T-helper 2 cell (primary cell): ENCODE measurements around the gene AFF1.
"Not testable (repeated sequence)": the region's sequence is repeated elsewhere in the genome, so short reads cannot be mapped to it uniquely, and the experiment has no call there.

Experiments
- DNase-seq, 5 experiments: peaks; one replicate each; pipeline versions ENCODE4 v3.0.0 to v3.0.0-alpha.2; 2012 to 2022

The AFF1 gene

DNA sequence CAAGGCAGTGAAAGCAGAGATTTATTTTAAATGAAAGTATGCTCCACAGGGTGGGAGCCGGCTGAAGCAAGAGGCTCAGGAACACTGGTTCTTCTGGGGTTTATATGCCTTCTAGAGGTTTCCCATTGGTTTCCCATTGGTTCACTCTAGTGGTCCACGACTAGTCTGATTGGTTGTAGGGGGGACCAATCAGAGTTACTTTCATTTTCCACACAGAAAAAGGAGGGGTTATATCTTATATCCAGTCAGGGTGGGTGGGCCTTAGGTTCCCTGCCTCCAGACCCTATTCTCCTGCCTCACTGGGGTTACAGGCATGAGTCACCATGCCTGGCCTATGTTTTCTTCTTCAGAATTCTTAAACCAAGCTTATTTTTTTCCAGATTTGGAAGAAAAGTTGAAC, 184.0 kb downstream of the AFF1 start:
- DNase-seq, result peak in 1 of 5 experiments; percentile 10

DNA sequence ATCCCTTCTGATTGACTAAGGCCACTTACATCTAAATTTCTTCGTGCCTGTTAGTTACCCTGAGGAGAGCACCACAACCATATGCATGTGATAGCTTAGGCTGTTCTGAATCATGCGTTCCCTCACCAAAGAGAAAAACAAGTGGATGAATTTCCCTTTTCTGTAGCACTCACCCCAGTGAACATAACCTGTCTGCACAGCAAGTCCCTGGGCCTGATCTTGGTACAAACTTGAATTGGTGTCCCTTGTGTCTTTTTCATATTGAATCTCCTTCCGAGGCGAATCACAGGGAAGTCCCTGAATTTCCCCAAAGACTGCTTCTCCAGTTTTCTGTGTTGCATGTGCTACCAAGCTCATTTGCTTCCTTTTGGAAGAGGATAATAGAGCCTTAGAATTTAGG, 185.2 kb downstream of the AFF1 start:
- no peak for DNase-seq

DNA sequence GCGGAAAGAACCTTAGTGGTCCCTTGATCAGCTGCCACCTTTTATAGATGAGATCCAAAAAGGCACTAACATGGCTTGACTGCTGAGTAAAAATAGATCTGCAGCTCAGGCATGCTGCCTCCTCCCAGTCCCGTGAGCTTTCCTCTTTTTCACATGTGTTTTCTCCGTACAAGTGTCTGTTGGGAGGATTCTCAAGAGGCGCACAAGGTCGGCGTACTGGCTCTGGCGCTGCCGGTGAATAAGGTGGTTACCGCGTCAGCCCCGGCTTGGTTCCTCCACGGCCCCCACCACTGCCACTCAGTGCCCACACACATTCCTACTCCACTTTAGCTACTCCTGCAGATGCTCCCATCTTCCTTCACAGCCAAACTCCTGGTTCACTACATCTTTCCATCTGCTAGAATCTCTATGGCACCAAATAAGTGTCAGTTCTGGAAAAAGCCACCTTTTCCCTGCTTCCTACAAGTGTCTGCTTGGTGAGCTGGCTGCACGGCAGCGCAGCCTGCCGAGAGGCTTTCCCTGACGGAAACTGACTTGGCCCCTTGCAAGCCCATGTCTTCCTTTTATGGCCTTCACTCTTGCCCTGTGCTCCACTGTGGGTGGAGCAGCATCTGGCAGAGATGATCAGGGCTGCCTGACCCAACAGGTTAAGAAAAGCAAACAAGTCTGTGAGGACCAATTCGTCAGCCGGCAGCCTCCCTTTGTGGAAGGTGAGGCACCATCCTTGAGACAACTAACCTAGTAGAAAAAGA, 185.8 kb downstream of the AFF1 start:
- no peak for DNase-seq

DNA sequence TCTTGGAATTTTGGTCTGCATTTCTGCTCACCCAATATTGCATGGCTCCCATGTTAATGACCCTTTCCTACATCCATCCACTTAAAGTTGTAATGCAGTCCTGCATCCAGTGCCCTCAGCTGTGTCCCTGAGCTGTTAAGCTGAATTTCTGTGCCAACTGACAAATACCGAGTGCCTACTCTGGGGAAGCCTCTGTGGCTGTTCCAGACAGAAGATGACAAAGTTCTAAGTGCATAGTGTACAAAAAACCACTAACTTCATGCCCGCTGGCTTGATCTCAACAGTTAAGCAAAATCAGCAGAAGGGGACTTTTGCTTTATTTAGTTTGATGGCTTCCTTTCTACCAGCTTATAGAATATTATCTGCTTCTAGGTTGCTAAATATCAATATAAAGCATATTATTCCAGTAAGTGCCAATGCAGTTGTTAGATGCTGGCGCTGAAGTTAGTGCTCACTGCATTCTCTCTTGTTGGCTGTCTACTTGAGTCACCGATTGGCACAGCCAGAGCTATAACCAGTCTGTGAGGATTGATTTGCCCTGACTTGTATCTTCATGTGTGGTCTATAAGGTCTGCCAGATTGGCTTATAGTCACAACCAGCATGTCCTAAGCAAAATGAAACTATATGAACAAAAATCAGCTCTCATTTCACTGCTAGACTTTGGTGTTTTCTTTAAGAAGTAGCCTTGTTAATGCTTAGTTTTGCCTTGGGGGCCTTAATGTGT, 186.7 kb downstream of the AFF1 start:
- peak in 1 of 5 experiments; percentile 18 for DNase-seq

DNA sequence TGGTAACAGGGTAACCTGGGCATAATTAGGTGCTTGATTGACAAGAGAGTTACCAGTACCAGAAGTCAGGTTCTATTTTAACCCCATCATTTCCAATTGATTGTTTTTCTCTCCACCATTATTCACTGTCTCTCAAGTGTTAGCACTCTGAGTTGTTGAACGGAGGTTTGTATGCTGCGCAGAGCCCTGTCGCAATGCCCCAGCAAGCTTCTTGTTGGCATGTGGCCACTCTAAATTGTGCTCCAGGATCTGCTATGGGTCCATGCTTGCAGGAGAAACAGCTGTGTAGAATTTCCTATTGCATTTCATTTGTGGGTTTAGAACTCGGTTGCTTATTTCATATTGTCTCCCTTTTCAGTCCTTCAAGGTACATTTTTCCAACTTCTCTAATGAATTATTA, 187.4 kb downstream of the AFF1 start:
- DNase-seq, result no peak

DNA sequence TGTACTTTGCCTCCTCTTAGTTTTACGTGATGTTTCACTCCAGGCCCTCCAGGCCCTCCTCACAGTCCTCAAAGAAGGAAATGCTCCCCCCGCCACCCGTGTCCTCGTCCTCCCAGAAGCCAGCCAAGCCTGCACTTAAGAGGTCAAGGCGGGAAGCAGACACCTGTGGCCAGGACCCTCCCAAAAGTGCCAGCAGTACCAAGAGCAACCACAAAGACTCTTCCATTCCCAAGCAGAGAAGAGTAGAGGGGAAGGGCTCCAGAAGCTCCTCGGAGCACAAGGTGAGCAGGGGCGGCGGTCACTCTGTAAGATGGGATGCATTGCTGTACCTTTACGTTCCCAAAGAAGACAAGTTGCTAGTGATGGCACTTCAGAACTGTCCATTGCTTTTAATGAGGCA, 191.2 kb downstream of the AFF1 start:
- DNase-seq, result no peak

DNA sequence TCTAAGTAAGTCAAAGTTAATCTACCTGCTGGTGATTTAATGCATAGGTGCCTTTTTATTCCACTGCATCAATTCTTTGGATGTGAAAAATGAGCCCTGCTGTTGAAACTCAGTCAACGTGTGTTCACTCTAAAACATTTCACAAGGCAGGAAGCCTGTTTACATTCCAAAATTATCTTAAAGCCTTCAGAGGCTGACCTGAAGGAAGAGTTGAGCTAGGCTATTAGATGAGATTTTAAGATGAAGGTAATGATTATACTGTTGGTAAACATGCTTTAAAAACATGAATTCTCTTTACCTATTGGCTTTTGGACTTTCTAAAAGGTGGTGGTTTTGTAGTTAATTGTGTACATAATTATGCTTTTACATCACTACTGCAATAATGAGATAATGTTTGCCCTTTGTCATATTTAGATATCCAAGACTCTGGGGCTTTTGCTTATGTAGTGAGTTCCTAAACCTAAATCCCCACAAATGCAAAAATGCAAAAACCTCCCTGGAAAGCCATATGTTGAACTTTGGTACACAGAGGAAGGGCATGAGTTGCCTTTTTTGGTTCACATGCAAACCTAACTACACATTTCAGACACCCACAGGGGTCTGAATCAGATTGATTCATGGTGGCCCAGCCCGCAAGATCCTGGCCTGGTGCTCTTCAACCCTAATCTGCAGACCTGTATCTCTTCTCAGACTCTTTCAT, 193.3 kb downstream of the AFF1 start:
- DNase-seq, result no peak

DNA sequence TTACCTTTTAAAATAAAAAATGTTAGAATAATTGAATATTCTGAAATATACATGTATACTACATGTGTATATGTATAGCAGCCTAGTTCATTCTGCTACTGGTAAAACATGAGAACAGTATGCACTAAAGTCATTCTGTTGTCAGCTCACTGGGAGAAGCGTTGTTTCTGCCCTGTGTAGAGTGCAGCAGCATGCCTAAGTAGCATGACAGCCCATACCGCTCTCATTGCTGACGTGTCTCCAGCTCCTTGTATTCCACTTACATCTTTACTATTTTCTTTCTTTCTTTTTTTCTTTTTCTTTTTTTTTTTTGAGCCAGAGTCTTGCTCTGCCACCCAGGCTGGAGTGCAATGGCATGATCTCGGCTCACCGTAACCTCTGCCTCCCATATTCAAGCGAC, 194.9 kb downstream of the AFF1 start:
- no peak for DNase-seq

DNA sequence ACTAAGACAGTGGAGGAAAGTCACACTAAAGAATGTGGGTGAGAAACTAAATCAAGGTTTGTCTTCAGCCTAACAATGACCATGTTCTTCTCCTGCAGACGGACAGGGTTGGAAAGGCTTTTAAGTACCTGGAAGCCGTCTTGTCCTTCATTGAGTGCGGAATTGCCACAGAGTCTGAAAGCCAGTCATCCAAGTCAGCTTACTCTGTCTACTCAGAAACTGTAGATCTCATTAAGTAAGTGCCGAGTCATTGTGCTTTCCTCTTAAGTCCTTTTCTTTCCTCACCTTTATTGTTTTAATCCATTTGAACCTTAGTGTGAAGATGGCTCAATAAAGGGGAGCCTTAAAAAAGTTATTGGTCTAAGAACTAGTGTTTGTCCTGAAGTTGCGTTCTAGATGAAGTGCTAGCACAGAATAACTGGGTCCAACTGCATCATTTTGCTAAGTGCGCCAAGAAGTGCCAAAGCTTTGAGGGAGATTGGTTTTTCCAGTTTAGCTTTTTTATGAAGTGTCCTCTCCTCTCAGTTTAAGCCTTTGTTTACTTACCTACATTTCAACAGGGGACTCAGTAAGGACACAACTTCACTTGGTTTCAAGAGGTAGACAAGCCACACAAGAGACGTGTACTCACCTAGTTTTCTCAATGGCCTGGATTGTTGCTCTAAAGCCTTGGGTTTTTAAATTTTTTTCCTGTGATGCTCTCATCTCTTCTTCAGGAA, 196.3 kb downstream of the AFF1 start:
- no peak for DNase-seq

DNA sequence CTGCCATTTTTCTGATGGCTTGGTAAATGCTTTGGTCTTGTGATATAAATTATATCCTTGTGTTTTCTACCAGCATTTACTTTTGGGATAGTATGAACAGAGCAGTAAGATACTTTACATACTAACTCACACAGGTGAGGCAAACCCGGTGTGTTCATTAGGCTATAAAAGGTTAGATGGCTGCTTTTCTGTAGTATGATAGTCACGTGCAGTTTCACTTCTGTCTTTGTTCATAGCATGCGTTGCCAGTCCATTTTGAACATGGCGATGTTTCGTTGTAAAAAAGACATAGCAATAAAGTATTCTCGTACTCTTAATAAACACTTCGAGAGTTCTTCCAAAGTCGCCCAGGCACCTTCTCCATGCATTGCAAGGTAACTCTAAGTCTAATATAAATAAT, 197.2 kb downstream of the AFF1 start:
- no peak for DNase-seq

DNA sequence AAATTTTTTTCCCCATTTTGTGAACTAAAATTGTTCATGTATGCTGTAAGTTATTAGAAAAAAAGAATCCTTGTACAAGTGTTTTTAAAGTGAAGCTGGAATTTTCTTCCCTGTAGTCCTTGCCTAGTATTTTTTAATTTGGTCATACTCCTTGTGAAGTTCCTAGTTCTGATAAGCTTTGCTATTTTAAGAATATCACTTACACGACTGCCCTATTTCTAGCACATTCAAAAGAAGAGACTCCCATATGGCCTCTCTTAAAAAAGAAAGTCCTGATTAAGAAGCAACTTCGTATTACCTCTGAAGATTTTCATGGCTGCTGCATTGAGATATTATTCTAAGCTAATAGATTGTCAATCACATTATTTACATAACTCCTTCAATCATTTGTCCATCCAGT, 198.4 kb downstream of the AFF1 start:
- no peak for DNase-seq

DNA sequence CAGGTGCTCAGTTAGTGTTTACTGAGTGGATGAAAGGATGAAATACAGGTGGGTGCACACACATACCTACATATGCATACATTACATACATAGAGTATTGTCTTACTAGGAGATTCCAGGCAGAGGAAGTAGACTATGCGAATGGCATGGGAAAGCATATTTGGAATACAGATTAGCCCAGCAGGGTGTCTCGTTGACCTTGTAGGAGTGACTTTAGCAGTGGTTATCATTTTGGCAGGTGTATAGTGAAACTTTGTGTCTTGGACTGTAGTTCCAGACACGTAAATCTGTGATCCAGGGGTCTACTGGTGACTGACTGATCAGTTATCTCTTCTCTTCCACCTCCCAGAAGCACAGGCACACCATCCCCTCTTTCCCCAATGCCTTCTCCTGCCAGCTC, 199.3 kb downstream of the AFF1 start:
- no peak for DNase-seq

DNA sequence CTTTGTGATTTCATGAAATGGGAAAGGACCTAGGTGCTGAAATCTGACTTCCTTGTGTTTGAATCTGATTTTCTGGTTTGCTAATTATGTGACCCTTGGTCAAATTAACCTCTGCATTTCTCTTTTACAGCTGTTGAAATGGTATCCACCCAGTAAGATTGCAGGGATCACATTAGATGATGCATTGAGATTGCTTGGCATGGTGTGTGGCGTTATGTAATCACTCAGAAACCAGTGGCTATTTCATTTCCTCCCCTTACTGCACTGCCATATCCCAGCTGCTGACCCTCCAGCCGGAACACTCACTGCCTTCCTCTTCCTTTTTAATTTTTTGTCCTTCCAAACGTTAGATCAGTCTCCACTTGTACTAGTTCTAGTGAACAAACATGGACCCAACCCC, 206.6 kb downstream of the AFF1 start:
- no peak for DNase-seq

DNA sequence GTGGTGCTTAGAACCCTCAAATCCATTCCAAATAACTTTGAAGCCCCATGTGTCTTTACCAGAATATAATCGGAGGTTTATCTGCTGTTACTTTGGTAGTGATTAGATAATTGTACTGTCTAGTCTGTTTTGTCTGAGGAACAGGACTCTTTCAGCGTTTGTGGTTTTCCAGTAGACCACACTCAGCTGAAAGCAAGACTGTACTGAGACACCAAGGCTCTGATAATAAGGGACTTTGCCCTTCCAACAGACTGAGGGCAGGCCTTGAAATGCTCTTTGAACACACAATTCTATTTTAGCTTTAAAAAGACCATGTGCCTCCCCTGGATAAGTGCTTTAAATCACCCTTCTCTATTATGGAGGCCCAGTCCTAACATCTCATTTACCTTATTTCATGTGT, 209.5 kb downstream of the AFF1 start:
- DNase-seq, result peak in 1 of 5 experiments; percentile 38

DNA sequence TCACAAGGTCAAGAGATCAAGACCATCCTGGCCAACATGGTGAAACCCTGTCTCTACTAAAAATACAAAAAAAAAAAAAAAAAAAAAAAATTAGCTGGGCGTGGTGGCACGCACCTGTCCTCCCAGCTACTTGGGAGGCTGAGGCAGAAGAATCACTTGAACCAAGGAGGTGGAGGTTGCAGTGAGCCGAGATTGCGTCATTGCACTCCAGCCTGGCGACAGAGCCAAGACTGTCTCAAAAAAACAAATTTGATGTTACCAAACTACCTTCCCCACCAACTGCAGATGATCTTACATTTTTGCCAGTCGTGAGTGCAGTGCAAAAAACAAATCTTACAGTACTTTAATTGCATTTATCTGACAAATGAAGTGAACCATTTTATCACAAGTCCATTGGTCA, 211.1 kb downstream of the AFF1 start:
- not testable (repeated sequence) for DNase-seq

DNA sequence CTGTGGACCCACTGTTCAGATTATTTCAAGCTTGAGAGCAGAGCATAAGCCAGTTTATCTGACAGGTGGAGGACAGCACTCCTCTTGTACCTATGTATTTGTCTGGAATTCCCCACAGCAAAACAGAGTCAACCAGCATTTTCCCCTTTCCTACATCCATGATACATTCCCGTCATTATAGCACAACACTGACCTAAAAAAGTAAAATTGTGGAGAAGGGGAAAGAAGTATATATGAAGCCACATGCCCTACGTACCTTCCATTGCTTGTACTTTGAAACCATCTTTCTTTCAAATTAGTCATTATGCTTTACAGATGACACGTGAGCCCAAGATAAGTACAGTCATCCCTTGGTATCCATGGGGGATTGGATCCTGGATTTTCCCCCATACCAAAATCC, 212.3 kb downstream of the AFF1 start:
- no peak for DNase-seq

DNA sequence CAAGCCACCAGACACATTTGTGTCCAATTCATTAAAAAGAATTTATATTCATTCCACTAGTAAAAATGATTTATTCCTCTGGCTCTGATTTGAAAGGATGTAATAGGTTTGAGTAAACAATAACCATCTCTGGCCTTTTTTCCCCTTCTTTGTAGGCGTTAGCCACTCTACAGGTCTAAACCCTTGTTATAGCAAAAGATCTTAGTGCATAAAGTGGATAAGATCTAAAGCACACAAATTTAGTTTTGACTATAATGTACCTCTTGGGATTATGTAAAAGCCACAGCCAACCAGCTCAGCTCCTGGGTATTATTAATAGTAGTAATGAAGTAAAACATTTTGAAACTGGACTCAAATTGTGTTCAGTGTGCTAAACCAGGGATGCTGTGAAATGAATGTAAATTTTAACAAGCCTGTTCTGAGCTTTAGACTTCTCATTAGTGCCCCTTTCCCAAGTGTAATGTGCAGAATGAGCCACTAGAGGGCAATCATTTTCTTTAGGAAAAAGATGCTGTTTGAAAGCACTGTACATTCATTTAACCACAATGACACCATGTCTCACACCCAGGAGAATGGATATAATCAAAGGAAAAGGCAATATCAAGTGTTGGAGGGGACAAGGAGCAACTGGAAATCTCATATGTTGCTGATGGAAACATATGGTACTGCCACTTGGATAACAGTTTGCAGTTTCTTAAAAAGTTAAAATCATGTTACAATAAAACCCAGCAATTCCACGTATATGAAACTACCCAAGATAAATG, 215.9 kb downstream of the AFF1 start:
- DNase-seq, result peak in 3 of 5 experiments; percentile 5 to 66 (median 43)

DNA sequence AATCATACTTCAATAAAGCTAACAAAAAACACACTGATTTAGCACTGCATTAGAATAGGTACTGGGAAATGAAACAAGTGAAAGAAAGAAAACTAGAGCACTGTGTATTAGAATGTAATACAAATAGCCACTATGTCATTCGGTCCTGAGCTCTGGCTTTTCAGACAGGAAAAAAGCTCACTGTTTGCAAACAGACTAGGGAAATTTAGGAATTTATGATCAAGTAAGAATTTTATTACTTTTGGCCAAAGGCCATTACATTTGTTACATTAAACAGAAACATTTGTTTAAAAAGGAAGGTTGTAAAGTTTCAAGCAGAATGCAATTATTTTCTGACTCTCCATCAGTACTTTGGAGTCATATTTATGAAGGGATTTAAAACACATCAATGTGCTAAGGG, 216.9 kb downstream of the AFF1 start:
- no peak for DNase-seq

DNA sequence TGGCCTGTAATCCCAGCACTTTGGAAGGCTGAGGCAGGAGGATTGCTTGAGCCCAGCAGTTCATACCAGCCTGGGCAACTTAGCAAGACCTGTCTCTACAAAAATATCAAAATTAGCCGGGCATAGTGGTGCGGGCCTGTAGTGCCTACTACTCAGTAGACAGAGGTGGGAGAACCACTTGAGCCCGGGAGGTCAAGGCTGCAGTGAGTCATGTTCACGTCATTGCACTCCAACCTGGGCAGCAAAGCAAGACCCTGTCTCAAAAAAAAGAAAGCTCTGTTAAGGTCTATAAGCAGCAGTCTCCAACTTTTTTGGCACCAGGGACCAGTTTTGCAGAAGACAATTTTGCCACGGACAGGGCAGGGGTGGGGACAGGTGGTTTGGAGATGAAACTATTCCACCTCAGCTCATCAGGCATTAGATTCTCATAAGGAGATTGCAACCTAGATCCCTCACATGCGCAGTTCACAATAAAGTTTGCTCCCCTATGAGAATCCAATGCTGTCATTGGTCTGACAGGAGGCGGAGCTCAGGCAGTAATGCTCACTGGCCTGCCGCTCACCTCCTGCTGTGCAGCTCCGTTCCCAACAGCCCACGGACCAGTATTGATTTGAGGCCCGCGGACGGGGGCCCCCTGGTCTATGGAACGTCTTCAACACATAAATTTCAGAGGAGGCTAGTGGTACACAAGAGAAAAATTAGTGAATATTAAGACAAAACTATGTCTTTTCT, 217.7 kb downstream of the AFF1 start:
- DNase-seq, result no peak

DNA sequence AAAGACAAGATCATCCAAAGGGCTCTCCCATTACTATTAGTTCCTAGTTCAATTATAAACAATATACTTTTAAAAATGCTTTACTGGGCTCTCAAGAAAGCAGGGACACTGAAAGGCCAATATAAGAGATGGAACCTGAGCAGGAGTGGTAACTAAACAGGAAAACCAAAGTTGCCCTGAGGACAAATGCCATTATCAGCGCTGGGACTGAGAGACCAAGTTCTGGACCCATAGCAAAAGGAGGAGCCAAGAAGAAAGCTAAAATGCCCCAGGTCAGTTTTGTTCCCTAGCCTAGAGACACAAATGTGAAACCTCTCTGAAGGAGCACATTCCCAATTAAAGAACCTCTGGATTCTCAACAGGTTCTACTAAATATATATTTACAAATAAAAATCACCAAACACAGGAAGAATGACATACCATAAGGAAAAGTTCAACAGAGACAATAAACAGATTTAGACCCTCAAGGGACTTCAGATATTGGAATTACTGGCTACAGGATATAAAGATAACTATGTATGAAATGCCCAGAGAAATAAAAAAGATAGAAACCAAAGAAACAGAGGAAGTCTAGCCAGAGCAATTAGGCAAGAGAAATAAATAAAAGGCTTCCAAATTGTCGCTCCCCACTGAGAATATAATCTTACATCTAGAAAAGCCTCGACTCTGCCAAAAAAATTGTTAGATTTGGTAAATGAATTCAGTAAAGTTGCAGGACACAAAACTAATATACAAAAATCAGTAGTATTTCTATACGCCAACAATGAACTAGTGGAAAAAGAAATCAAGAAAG, 218.5 kb downstream of the AFF1 start:
- no peak for DNase-seq

DNA sequence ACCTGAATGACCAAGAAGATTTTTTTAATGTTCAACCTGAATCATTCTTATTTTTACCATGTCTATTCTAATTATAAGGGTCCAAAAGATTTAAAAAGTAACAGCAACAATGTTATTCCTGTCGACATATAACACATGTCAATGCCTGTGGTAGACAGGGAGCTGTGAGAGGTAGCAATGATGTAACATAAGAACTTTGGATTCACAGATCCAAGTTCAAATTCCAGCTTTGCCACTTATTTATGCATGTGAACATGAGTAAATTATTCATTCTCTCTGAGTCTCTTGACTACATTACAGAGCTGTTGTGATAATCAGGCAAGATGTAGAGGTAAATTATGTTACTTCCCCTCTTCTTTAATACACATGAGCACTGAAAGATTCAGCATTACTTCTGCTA, 231.1 kb downstream of the AFF1 start:
- DNase-seq, result no peak
